Gastroesophageal sphincter (tissue), 4 donors: ENCODE measurements around the gene RNF213. TPM values are rescaled to one million over a fixed set of nuclear protein-coding genes. Genes with fewer than 3 reads are reported as not detected.

Source experiments
- ATAC-seq: fragments of 150-250 bp; one replicate; pipeline ENCODE4 v1.9.1; 2016; ENCODE audit warnings: mild to moderate bottlenecking, moderate library complexity
- H3K27ac ChIP-seq, 4 donors: fragments of 200-600 bp; sonication (generic) in 3 of 4; 1 replicate in 3 of 4; 2 replicates in 1 of 4; pipeline ENCODE4 v1.5.1; 2016 to 2019
- H3K27me3 ChIP-seq: fragments of 200-600 bp; sonication (generic); one replicate; pipeline ENCODE4 v1.5.1; 2019
- H3K36me3 ChIP-seq, 2 donors: fragments of 200-600 bp; sonication (generic); one replicate each; pipeline ENCODE4 v1.5.1; 2019; ENCODE audit warnings: control low read depth in 1 of 2
- H3K4me1 ChIP-seq, 3 donors: fragments of 200-600 bp; sonication (generic); 1 replicate in 2 of 3; 2 replicates in 1 of 3; pipeline ENCODE4 v1.5.1; 2016 to 2019; ENCODE audit warnings: control low read depth in 2 of 3
- H3K4me3 ChIP-seq, 2 donors: fragments of 200-600 bp; sonication (generic); one replicate each; pipeline ENCODE4 v1.5.1; 2019; ENCODE audit warnings: mild to moderate bottlenecking in 1 of 2, moderate library complexity in 1 of 2
- H3K9me3 ChIP-seq, 3 donors: fragments of 200-600 bp; sonication (generic); one replicate each; pipeline ENCODE4 v1.5.1; 2017 to 2019; ENCODE audit warnings: control low read depth in 2 of 3
- EP300 ChIP-seq: sonication (generic); formaldehyde crosslinking; IDR thresholded peaks from one replicate; pipeline ENCODE4 v1.6.1; 2017; ENCODE audit warnings: antibody characterized with exemption, mild to moderate bottlenecking
- POLR2A ChIP-seq, 2 donors: fragments of 450-650 bp; IDR thresholded peaks; one replicate each; pipeline ENCODE4 v1.6.1; 2017; ENCODE audit warnings: antibody characterized with exemption in 2 of 2, mild to moderate bottlenecking in 2 of 2, moderate library complexity in 1 of 2
- POLR2AphosphoS5 ChIP-seq: sonication (generic); formaldehyde crosslinking; IDR thresholded peaks from one replicate; pipeline ENCODE4 v1.6.1; 2017; ENCODE audit warnings: antibody characterized with exemption
- WGBS, 2 donors: methylation state at CpG; one replicate each; pipeline ENCODE4 v1.1.5; 2018; ENCODE audit warnings: low coverage in 1 of 2; 5-methylcytosine and 5-hydroxymethylcytosine counted together
- total RNA-seq, 4 donors: library from RNA; depleted of rRNA; stranded (reverse); fragments of >200 nt; gene quantifications; one replicate each; pipeline ENCODE4 v1.1.0, GENCODE V29; 2016
- TF ChIP-seq, protein P1 (sequence below), 4 experiments: fragments of 200-600 bp in 2 of 4; fragments of 450-650 bp in 2 of 4; sonication (generic) in 1 of 4; IDR thresholded peaks; one replicate each; pipeline ENCODE4 v1.5.1; 2017 to 2019; ENCODE audit warnings: antibody characterized with exemption in 4 of 4, mild to moderate bottlenecking in 2 of 4, moderate library complexity in 2 of 4

RNF213 gene
- total RNA-seq, 4 donors from 2014 or later: 59.2 to 87.6 (median 67.8) TPM

DNA sequence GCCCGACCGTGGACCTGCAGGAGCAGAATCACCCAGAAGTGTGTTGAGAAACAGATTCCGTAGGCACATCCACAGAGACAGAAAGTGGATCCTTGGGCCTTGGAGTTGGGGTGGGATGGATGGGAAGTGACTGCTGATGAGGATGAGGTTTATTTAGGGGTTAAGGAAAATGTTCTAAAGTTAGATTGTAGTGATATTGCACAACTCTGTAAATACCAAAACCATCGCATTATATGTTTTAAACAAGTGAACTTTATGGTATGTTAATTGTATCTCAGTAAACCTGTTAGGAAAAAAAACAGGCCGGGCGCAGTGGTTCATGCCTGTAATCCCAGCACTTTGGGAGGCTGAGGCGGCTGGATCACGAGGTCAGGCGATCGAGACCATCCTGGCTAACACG is 157.9 kb downstream of the RNF213 start:
- 89 to 100% methylated on average over 2 to 11 of the region's 11 CpGs for WGBS, 2 donors
- Histone ChIP-seq H3K36me3 (peaks cover 0 to 37% of the 10 kb centered on the region in 2 donors), H3K4me1 (peaks cover 0 to 45% (median 19%) of the 10 kb centered on the region in 3 donors), H3K9me3 (no peaks in the 10 kb centered on the region), H3K27me3 (no peaks in the 10 kb centered on the region), H3K4me3 (no peak overlapping the region), H3K27ac (no peak overlapping the region)
- no peak for ATAC-seq
- TF ChIP-seq, protein P1, sequence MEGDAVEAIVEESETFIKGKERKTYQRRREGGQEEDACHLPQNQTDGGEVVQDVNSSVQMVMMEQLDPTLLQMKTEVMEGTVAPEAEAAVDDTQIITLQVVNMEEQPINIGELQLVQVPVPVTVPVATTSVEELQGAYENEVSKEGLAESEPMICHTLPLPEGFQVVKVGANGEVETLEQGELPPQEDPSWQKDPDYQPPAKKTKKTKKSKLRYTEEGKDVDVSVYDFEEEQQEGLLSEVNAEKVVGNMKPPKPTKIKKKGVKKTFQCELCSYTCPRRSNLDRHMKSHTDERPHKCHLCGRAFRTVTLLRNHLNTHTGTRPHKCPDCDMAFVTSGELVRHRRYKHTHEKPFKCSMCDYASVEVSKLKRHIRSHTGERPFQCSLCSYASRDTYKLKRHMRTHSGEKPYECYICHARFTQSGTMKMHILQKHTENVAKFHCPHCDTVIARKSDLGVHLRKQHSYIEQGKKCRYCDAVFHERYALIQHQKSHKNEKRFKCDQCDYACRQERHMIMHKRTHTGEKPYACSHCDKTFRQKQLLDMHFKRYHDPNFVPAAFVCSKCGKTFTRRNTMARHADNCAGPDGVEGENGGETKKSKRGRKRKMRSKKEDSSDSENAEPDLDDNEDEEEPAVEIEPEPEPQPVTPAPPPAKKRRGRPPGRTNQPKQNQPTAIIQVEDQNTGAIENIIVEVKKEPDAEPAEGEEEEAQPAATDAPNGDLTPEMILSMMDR (IDR thresholded peaks at IDR 0.05): no peak
- no peak for TF ChIP-seq POLR2AphosphoS5
- TF ChIP-seq POLR2A (IDR thresholded peaks at IDR 0.05): no peak
- TF ChIP-seq EP300: no peak

DNA sequence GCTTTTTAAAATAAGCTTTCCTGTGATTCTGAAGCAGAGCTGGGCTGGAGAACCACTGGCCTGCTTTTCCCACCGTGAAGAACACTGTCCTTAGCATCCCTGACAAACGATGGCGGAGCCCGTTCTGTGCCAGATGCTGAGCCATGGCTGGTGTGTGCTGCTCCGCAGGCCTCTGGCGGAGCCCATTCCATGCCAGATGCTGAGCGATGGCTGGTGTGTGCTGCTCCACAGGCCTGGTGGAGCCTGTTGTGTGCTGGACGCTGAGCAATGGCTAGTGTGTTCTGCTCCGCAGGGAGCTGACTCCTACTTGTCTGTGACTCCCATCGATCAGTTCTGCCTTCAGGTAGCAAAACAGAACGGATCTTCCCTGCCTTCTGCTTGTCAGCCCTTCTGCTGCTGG is 158.6 kb downstream of the RNF213 start:
- TF ChIP-seq, protein P1 (IDR thresholded peaks at IDR 0.05): no peak
- TF ChIP-seq POLR2A (IDR thresholded peaks at IDR 0.05): no peak
- no peak for TF ChIP-seq EP300
- TF ChIP-seq POLR2AphosphoS5: no peak
- Histone ChIP-seq H3K27ac (no peak overlapping the region), H3K9me3 (no peaks in the 10 kb centered on the region), H3K4me1 (peaks cover 0 to 39% (median 13%) of the 10 kb centered on the region in 3 donors), H3K4me3 (no peak overlapping the region), H3K36me3 (peaks cover 0 to 37% of the 10 kb centered on the region in 2 donors), H3K27me3 (no peaks in the 10 kb centered on the region)
- 73 to 90% methylated on average over 2 to 6 of the region's 11 CpGs for WGBS, 2 donors
- ATAC-seq: no peak

DNA sequence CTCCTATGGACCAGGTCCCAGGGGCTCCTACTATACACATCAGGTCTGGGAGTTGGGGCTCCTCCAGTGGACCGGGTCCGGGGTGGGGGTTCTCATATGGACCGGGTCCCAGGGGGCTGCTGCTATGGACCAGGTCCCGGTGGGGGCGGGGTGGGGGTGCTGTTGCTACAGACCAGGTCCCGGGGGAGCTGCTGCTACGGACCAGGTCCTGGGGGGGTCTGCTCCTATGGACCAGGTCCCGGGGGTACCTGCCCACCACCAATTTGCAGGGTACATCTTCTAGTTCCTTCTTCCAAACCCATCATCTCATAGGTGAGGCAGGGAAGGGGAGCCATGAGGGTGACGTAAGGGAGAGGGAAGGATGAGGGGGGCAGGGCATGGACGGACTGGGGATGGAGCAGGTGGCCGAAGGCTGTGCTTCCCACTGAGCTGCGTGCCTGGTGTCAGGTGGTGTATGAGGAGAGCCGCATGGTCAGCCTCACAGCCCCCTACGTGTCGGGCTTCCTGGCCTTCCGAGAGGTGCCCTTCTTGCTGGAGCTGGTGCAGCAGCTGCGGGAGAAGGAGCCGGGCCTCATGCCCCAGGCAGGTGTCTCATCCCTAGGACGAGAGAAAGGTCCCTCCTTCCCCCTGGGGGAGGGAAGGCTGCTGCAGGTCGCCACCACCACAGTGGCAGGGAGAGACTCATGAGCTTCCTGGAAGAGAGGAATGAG is 160.9 kb downstream of the RNF213 start:
- Histone ChIP-seq H3K9me3 (no peaks in the 10 kb centered on the region), H3K4me3 (no peak overlapping the region), H3K27me3 (no peaks in the 10 kb centered on the region), H3K36me3 (peaks cover 0 to 37% of the 10 kb centered on the region in 2 donors), H3K27ac (no peak overlapping the region), H3K4me1 (peaks cover 0 to 26% (median 3%) of the 10 kb centered on the region in 3 donors)
- no peak for ATAC-seq
- TF ChIP-seq POLR2AphosphoS5: no peak
- TF ChIP-seq POLR2A (IDR thresholded peaks at IDR 0.05): no peak
- no peak for TF ChIP-seq EP300
- TF ChIP-seq, protein P1 (IDR thresholded peaks at IDR 0.05): no peak
- WGBS, 2 donors: no CpG with 5 or more reads among the region's 20 CpGs

DNA sequence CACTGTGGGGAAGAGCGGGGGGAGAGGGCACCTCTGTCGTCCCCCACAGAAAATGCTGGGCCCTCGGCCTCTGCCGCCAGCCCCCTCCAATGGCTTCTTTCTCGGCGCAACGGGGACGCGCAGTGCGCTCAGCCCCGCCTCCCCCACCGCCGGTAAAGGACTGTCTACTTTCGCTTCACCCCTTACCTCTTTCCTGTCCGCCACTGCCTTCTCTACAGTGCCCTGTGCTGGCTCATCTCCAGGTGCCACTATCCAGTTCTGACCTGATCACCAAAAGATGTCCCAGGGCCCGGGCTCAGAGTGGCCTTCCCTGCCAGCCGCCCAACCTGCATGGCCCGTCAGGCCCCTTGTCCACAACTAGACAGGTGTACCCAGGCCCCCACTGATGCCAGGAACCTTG is 161.6 kb downstream of the RNF213 start:
- peaks cover 0 to 32% of the 10 kb centered on the region in 2 donors for H3K36me3 ChIP-seq
- H3K4me3 ChIP-seq: no peak overlapping the region
- no peak overlapping the region for H3K27ac ChIP-seq
- ATAC-seq: no peak
- WGBS, 2 donors: 65 to 68% methylated on average over 9 to 10 of the region's 18 CpGs
- H3K9me3 ChIP-seq: no peaks in the 10 kb centered on the region
- no peak for TF ChIP-seq POLR2AphosphoS5
- TF ChIP-seq, protein P1 (IDR thresholded peaks at IDR 0.05): no peak
- peaks cover 0 to 26% (median 0%) of the 10 kb centered on the region in 3 donors for H3K4me1 ChIP-seq
- H3K27me3 ChIP-seq: no peaks in the 10 kb centered on the region

DNA sequence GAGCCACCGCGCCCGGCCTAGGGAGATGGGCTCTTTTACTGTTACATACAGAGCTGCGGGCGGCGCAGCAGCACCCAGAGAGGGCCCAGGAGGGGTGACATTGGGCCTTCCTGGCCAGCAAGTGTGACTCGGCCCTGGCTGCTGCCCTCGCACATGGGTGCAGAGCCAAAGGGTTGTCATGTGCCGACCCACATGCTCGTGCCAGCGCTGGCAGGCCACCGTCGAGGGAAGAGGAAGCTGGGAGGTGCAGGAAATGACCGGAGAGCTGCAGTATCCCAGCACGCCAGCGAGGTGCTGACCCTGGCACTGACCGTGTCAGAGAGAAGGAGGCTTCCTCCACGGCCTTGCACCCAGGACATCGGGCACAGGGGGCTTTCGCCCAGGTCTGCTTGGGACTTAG is 162.3 kb downstream of the RNF213 start:
- WGBS, 2 donors: 40% methylated on average over 1 of the region's 20 CpGs; no CpG with 5 or more reads in 1 of the 2 donors
- no peaks in the 10 kb centered on the region for H3K9me3 ChIP-seq
- H3K4me1 ChIP-seq: peaks cover 0 to 22% (median 0%) of the 10 kb centered on the region in 3 donors
- no peaks in the 10 kb centered on the region for H3K27me3 ChIP-seq
- peak; percentile 29 for ATAC-seq
- H3K27ac ChIP-seq: no peak overlapping the region
- no peak overlapping the region for H3K4me3 ChIP-seq
- TF ChIP-seq, protein P1 (IDR thresholded peaks at IDR 0.05): no peak
- no peak for TF ChIP-seq POLR2A (IDR thresholded peaks at IDR 0.05)
- no peak for TF ChIP-seq EP300
- no peak for TF ChIP-seq POLR2AphosphoS5
- H3K36me3 ChIP-seq: peaks cover 0 to 31% of the 10 kb centered on the region in 2 donors
